Stimulated activated CD4-positive, alpha-beta T cell treated with anti-CD3 and anti-CD28 coated beads, Interleukin-2, amount 100 ng/mL, for 48 hours (primary cell): Measurements from ENCODE around the gene SDF2.
"Not testable (repeated sequence)": the region's sequence is repeated elsewhere in the genome, so short reads cannot be mapped to it uniquely, and the experiment has no call there.

Experiments used
- DNase-seq, 2 donors: peaks; one replicate each; pipeline ENCODE4 v3.0.0-alpha.2; 2020

SDF2 gene

DNA sequence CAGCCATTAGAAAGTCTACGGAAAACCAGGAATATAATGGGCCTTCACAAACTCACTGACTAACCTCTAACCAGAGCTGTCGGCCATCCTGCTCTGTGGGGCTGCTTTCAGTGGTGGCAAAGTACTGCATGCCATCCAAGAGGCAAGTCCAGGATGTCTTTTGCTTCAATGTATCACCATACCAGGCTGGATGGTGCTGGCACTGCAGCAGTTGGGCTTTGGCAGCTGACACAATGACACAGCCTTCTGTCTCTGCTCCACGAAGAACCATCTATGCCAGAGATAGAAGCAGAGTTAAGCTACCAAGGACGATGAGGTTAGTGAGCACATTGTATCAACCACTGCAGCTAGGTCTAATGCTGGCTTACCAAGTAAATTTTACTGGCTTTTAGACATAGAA, 38.0 kb downstream of the SDF2 start:
- no peak for DNase-seq

DNA sequence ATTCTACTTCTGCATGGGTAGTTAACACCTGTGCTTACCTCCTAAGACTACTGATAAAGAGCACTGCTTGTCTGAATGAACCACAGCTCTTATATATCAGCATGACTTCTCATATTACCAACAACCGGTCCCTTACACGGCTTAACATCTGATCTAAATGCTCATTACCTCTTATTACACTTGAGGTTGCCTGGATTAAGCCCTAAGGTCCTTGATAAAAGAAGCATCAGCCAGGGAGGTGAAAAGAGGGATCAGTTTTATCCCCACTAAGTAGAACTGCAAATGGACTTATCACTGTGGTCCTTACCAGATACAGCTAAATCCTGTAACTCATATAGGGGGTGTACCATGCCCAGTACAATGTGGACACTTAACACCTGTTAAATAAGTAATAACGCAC, 39.5 kb downstream of the SDF2 start:
- no peak for DNase-seq

DNA sequence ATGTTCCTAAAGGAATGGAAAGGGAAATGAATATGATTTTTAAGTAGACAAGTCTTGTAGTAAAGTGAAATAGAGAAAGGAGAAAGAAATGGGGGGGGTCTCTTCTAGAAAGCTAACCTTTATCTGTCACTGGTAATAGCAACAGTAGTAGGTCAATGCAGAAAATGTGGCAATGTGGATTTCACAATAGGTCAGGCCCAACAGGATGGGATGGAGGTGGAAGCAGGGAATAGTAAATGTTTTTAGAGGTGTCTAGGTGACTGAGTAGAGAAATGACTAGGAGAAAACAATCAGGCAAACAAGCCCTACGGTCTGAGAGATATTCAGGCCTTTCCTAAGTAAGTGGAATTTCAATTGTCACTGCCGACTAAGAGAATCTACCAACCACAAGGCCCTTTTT, 41.7 kb downstream of the SDF2 start:
- no peak for DNase-seq

- no peak for DNase-seq
Observed at GRCh38 chr17:28618464-28618863, 43.2 kb downstream of the SDF2 start.

- DNase-seq: no peak
Observed at GRCh38 chr17:28616281-28616680, 45.4 kb downstream of the SDF2 start.

DNA sequence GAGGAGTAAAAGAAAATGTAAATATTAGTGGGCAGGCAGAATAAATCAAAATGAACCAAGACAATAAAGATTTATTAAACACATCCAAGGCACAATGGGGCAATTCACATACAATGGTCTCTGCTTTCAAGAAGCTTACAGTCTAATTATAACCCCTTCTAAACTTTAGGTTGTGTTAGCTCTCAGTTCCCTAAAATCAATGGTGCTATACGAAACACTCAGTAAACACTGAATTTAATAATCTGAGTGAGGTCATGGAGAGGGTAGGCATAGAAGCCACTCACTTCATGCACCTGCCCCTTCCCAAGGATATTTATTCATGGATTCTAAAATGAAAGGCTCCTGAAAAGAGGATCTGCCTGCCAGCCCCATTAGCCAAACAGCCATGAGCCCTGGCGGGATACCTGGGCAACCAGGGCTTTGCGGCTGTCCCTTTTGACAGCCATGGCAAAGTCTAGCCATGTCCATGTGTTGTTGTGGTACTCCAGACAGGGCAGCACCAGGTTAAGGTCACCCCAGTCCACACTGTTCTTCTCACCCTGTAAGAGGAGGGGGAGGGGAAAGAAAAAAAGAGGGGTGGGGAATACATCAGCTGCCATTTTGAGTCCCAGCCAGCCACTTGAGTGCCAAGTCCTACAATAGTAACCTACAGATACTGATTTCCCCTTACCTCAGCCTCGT, 46.3 kb downstream of the SDF2 start:
- DNase-seq: no peak

DNA sequence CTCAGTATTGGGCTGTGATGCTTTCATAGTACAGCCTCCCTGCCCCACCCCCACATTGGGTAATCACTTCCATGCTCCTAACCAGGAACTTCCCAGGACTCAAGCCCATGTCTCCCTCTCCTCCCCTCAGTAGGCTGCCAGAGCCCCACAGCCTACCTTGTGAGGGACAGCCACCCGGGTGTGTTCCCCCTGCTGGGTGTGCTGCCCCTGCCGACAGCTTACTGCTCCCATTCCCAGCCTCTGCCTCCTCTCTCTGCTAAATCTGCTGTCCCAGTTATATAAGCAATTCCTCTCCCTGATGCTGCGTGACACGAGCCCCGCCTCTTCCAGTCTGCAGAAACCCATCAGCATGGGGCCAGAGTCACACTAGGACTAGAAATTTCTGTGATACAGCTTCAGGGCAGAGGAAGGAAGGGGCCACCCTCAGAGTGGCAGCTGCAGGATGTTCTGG, 47.8 kb downstream of the SDF2 start, which contains the start of gene RSKR:
TSS of gene RSKR (minus strand) at position 255 of the 451 bp plus-strand sequence. CDS start at position 231, 24 bp downstream.
- DNase-seq: no peak

GRCh38 chr17:28612936-28613872, 48.5 kb downstream of the SDF2 start:
- no peak for DNase-seq

DNA sequence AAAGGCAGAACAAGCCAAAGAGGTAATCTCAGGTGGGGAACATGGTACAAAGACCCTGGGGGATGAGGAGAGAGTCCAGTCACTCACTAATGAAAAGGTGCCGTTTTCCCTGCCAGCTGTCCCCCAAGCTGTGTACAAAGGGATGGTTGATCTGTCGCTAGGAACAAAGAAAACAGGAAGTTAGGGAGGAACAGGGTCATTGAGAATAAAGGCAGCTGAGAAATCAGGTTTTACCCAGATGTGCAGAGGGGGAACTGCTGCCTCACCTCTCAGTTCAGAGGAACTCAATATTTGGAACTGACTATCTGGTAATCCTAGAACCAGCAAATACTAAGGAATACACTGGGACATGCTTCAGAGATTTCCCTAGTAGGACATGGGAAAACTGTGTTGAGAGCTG, 49.2 kb downstream of the SDF2 start:
- DNase-seq: no peak

- no peak for DNase-seq
Observed at GRCh38 chr17:28610376-28610775, 51.3 kb downstream of the SDF2 start.

GRCh38 chr17:28604031-28604430, 57.7 kb downstream of the SDF2 start:
- not testable (repeated sequence) for DNase-seq

- peak; percentile 50 to 64 for DNase-seq
Observed at GRCh38 chr17:28599311-28600184, 62.2 kb downstream of the SDF2 start.

DNA sequence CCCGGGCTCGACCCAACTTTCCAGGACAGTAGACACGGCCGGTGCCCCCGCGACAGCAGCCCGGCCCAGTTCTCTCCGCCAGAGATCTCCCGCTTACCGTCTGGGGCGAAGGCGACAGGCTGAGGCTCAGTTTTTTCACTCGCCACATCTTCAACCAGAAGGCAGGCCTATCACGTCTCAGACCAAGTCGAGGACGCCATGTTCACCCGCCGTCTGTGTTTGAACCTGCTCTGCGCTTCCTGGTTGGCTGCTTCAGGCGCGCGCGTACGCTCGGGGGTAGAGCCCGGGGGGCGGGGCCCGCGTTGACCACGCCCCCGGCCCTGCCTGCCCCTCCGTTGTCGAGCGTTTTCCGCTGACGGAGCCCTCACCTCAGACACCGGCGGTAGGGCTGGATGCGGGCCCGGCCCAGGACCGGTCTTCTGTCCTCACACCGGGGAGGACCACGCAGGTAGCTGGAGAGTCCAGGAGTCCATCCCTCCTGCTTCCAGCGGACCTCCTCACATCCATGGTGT, 62.9 kb downstream of the SDF2 start, which contains the start of gene SPAG5:
TSS of gene SPAG5 (minus strand) at position 227 of the 512 bp plus-strand sequence. CDS start at position 148, 79 bp downstream.
- peak; percentile 91 to 93 for DNase-seq

- DNase-seq: no peak
Observed at GRCh38 chr17:28598389-28598788, 63.3 kb downstream of the SDF2 start.
